GOT3 (cell line): ENCODE measurements around the gene GLTPD2.
A peak's percentile ranks its signal among the peaks of the same experiment; 100 is the strongest.

Experiments
- DNase-seq: peaks from one replicate; lab custom pipeline; 2025; ENCODE audit warnings: mixed read lengths; lab: John Stamatoyannopoulos, UW

GLTPD2 gene

DNA sequence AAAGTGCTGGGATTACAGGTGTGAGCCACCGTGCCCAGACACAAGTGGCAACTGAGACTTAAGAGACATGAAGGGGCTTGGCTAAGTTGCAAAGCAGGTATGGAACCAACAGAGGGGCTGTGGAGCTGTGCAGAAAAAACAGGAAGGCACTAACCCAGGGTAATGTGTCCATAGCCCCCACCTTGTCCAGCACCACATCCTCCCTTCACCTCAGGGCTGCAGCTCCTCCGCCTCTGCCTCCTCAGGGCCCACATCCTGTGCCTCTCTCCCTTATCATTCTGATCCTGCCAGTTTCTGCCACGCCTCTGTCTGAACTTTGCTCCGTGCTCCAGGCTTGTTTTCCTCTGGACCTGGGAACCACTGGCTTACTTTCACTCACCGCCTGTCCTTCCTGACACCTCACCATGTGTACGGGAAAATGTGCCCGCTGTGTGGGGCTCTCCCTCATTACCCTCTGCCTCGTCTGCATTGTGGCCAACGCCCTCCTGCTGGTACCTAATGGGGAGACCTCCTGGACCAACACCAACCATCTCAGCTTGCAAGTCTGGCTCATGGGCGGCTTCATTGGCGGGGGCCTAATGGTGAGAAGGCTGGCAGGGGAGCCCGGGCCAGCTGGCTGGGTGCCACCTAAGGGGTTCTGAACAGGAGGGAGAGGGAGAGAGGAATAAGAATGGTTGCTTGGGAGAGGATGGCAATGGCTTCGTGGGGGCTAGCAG lies 17.1 kb upstream of the GLTPD2 start, which contains the start of gene TM4SF5:
Gene TM4SF5 (plus strand): TSS at position 368 of the 716 bp plus-strand sequence. CDS start 37 bp downstream, at position 405.
- DNase-seq = no peak

DNA sequence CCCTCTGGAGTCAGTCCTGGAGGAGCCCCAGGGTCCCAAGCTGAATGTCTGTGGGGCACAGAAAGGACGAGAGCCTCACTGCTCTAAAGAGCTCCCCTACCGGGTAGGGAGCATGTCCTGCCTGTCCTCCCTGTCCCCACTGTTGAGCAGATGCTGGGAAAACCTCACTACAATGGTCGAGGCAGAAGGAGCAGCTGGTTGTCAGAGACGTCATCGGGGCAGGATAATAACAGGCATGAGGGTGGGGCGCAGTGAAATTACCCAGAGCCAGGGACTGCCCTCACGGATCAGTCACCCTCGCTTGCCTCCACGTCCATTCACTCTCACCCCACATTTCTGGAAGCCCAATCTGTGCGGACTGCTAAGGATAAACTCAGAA lies 16.5 kb upstream of the GLTPD2 start:
- DNase-seq = no peak

- no peak for DNase-seq
Measured at GRCh38 chr17:4777969-4778760, 10.6 kb upstream of the GLTPD2 start.

- DNase-seq = no peak
Measured at GRCh38 chr17:4780325-4780955, 8.3 kb upstream of the GLTPD2 start.

GRCh38 chr17:4782652-4783051 lies 6.1 kb upstream of the GLTPD2 start:
- DNase-seq = no peak

- no peak for DNase-seq
Measured at GRCh38 chr17:4785311-4786105, 3.3 kb upstream of the GLTPD2 start.

GRCh38 chr17:4786106-4786511 lies 2.7 kb upstream of the GLTPD2 start, which contains the start of gene VMO1:
Gene VMO1, minus strand, starts transcription at chr17:4786364. Its CDS starts 12 bp downstream, at chr17:4786352.
- no peak for DNase-seq

DNA sequence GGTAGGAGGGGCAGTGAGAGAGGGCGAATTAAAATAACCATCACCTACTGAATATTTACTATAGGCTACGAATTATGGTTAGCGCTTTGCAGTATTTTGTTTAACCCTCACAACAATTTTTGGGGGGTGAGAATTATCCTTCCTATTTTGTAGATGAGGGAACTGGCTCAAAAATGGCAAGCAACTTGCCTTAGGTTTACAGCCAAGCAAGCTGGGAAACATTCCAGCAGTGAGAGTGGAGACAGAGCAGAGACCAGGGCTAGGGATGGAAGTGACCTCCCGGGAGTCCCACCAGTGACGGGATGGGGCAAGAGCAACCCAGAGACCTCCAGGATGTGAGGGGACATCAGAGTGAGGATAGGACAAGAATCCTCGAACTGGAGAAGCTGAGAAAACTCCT lies 2.2 kb upstream of the GLTPD2 start:
- no peak for DNase-seq

GRCh38 chr17:4788159-4788806 lies 481 bp upstream of the GLTPD2 start:
- no peak for DNase-seq

DNA sequence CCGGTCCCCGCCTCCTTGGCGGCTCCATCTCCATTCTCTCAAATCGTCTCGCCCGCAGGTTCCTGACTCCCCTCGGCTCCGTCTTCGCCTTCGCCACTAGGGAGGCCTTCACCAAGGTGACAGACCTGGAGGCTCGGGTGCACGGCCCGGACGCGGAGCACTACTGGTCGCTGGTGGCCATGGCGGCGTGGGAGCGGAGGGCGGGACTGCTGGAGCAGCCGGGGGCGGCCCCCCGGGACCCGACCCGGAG lies 862 bp downstream of the GLTPD2 start:
- no peak for DNase-seq

GRCh38 chr17:4789951-4790704 lies 1.4 kb downstream of the GLTPD2 start:
- DNase-seq = peak; percentile 69

- no peak for DNase-seq
Measured at GRCh38 chr17:4790705-4791088, 1.9 kb downstream of the GLTPD2 start.

- DNase-seq = no peak
Measured at GRCh38 chr17:4795168-4795567, 6.4 kb downstream of the GLTPD2 start.

GRCh38 chr17:4796552-4796920 lies 7.8 kb downstream of the GLTPD2 start:
- DNase-seq = no peak

DNA sequence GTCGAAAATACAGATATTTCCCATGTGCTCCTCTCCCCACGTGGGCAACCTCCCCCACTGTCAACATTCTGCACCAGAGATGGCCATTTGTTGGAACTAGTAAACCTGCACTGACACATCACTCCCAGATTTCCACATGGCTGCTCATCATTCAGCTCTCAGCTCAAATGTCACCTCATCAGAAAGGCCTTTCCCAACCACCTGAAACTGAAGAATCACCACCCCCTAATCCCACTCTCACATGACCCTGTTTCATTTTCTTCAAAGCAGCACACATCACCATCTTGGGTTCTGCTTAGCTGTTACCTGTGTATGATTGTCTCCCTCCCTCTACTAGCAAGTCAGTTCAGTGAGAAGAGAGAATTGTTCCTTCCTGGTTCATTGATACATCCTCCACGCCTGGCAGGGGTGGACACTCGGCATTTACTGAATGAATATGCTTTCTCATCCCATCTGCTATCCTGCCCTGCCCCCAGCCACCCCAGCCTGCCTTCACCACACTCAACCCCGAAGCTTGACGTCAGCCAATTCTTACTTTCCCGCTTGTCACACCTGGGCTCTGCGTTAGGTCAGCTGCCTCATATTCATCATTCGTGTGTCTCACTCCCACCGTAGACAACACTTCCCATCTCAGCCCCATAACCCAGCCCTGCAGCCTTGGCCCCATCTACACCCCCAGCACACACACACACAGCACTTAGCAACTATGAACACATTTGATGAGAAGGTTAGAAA lies 11.9 kb downstream of the GLTPD2 start:
- DNase-seq = no peak

DNA sequence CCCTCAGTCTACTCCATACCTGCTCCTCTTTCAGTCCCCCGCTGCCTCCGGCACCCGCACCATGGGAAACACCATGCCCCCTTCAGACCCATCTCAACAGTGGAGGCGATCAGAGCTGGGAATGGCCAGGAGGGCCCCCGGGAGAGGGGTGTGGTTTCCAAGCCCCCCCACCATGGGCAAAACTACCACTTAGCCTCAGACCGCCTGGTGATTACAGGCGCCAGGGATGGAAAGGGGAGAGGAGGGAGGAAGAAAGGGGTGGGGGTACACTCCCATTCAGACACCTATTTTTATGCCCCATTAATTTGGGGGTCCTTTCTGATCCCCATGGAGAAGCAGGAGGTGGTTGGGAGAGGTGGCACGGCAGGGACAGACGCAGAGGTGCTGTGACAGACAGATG lies 13.5 kb downstream of the GLTPD2 start, which contains the start of gene C17orf114:
Gene C17orf114 (minus strand): TSS at position 101 of the 400 bp plus-strand sequence.
- DNase-seq = no peak

GRCh38 chr17:4806456-4806776 lies 17.7 kb downstream of the GLTPD2 start:
- no peak for DNase-seq

- peak; percentile 16 for DNase-seq
Measured at GRCh38 chr17:4806777-4807604, 18.2 kb downstream of the GLTPD2 start, which contains the start of gene PLD2. Gene PLD2, plus strand, starts transcription at chr17:4807152. Its CDS starts 621 bp downstream, at chr17:4807773.

DNA sequence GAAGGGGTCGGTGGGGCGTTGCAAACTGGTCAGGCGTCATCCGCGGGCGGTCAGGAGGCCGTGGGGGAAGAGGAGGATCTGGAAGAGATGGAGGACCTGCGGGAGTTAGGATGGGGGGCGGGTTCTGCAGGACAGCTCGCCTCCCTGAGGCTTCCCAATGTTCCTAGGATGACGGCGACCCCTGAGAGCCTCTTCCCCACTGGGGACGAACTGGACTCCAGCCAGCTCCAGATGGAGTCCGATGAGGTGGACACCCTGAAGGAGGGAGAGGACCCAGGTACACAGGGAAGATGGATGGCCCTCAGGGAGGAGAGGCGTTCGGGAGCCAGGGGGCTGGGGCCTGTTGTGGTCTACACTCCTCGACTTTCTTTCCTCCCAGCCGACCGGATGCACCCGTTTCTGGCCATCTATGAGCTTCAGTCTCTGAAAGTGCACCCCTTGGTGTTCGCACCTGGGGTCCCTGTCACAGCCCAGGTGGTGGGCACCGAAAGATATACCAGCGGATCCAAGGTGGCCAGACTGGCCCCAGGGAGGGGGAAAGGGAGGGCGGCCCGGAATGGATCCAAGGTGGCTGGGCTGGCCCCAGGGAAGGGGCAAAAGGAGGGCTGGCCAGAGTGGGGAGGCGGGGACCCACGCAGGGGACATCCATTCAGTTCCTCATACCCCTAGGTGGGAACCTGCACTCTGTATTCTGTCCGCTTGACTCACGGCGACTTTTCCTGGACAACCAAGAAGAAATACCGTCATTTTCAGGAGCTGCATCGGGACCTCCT lies 19.0 kb downstream of the GLTPD2 start:
- no peak for DNase-seq
